Measurements from ENCODE around the gene LRRC74B.
"Not testable (repeated sequence)": the region's sequence is repeated elsewhere in the genome, so short reads cannot be mapped to it uniquely, and the experiment has no call there.

The LRRC74B gene

DNA sequence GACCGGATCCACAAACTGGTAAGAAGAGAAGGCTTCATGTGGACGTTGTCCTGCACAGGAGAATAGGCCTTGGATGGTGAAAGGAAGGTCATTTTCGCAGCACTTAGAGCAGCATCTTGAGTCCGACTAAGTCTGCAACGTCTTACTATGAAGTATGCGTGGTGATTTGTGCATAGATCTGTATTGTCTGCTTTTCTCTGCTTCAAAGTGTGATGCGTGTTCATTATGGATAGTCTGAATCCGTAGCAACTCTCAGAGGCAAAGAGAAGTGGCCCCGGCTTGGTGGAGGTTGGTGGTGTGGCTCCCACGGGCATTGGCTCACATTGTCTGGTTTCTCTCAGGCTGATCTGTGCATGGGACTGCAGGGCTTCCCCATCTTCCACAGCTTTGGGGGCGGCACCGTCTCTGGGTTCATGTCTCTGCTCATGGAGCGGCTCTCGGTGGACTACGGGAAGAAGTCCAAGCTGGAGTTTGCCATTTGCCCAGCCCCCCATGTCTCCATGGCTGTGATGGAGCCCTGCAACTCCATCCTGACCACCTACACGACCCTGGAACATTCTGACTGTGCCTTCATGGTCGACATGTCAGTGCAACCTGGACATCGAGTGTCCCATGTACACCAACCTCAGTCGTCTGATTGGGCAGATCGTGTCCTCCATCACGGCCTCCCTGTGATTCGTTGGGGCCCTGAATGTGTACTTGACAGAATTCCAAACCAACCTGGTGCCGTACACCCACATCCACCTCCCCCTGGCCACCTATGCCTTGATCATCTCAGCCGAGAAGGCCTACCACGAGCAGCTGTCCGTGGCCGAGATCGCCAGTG lies 21.5 kb downstream of the LRRC74B start:
- ChIA-PET CTCF (no interaction called here), POLR2A (no interaction called here)
- no peak for DNase-seq (ENCODE audit: extremely low spot score)
- TF ChIP-seq FOXM1 (IDR thresholded peaks at IDR 0.05; ENCODE audit: borderline replicate concordance) = no peak
- TF ChIP-seq NFRKB (IDR thresholded peaks at IDR 0.05) = no peak
- TF ChIP-seq BHLHE40 (IDR thresholded peaks at IDR 0.05; ENCODE audit: borderline replicate concordance) = no peak
- no peak for TF ChIP-seq CTBP1 (IDR thresholded peaks at IDR 0.05; ENCODE audit: borderline replicate concordance)
- no peak for TF ChIP-seq SUZ12 (IDR thresholded peaks at IDR 0.05)
- no peak for TF ChIP-seq TARDBP (IDR thresholded peaks at IDR 0.05)
- no peak for TF ChIP-seq FOXK2 (IDR thresholded peaks at IDR 0.05)
- TF ChIP-seq ZNF384 (IDR thresholded peaks at IDR 0.05) = no peak
- TF ChIP-seq L3MBTL2 (conservative IDR thresholded peaks at IDR 0.05) = no peak
- no peak for TF ChIP-seq FOXA1 (IDR thresholded peaks at IDR 0.05)
- TF ChIP-seq, protein P1, sequence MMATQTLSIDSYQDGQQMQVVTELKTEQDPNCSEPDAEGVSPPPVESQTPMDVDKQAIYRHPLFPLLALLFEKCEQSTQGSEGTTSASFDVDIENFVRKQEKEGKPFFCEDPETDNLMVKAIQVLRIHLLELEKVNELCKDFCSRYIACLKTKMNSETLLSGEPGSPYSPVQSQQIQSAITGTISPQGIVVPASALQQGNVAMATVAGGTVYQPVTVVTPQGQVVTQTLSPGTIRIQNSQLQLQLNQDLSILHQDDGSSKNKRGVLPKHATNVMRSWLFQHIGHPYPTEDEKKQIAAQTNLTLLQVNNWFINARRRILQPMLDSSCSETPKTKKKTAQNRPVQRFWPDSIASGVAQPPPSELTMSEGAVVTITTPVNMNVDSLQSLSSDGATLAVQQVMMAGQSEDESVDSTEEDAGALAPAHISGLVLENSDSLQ (IDR thresholded peaks at IDR 0.05) = no peak
- TF ChIP-seq SP1 (IDR thresholded peaks at IDR 0.05) = no peak
- TF ChIP-seq LEF1 (IDR thresholded peaks at IDR 0.05; ENCODE audit: borderline replicate concordance) = no peak
- TF ChIP-seq ARNT (IDR thresholded peaks at IDR 0.05) = no peak
- TF ChIP-seq HDGF (IDR thresholded peaks at IDR 0.05; ENCODE audit: borderline replicate concordance) = no peak
- no peak for TF ChIP-seq ELF4 (IDR thresholded peaks at IDR 0.05)

DNA sequence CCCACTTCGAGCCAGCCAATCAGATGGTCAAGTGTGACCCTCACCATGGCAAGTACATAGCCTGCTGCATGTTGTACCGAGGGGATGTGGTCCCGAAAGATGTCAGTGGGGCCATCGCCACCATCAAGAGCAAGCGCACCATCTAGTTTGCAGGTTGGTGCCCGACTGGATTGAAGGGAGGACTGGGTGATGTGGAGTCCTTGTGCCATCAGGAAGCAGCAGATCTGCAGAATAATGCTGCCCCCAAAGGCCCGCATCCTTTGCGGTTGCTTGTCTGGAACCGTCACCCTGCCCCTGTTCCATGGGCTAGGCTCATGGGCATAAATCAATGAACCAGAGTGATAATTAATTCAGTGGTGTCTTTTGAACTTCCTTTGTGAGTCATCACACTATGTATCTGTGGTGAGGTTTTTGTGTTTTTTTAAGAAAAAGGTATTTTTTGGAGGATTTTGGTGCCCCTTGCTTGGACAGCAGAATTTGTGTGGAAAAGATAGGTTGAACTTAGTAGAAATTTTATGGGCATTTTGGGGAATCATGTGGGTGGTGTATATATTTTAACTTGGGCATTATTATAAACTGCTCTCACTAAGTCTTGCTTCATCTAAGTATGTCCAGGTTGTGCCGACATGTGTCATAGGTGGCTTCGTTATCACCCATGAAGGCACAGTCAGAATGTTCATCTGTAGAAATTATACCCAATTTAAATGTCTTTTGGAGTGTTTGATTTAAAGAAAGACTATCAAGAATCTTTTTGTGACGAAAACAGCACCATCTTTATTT lies 22.3 kb downstream of the LRRC74B start:
- POLR2A ChIA-PET = no interaction called here
- no peak for DNase-seq (ENCODE audit: extremely low spot score)
- TF ChIP-seq L3MBTL2 (conservative IDR thresholded peaks at IDR 0.05) (no peak), NFRKB (IDR thresholded peaks at IDR 0.05) (no peak), ELF4 (IDR thresholded peaks at IDR 0.05) (no peak), TARDBP (IDR thresholded peaks at IDR 0.05) (no peak), FOXA1 (IDR thresholded peaks at IDR 0.05) (no peak), SUZ12 (IDR thresholded peaks at IDR 0.05) (no peak), FOXK2 (IDR thresholded peaks at IDR 0.05) (no peak), HDGF (IDR thresholded peaks at IDR 0.05; ENCODE audit: borderline replicate concordance) (no peak), ZNF384 (IDR thresholded peaks at IDR 0.05) (no peak)
- TF ChIP-seq, protein P1 (IDR thresholded peaks at IDR 0.05) = no peak
- CTCF ChIA-PET = interaction anchor here (0.5 kb wide), 1 partner anchor 31 kb away, joined by 3 read pairs; no protein-coding TSS in a partner anchor

DNA sequence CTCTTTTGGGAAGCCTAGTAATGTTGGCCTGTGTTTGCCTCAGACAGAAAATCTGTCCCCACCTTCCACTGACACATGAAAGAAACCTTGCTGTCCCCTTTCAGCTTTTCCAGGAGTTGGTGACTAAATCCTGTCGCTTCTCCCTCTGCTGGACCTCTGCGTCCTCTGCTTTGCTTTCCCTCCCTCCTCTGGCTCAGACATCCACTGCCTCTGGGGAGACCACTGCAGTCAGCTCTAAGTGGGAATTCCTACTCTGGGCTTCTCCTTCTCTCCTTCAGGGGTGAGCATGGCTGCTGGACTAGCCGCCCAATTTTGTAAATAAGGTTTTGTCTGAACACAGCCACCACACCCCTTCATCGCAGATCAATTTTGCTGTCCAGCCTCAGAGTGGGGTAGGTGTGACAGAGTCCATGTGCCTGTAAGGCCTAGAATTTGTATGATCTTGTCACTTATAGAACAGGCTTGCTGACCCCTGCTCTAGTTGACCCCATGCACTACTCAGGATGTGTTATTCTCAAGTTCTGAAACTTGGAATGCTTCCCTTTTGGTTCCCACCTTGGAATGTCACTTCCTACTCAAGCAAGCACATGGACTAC lies 23.0 kb downstream of the LRRC74B start:
- DNase-seq (ENCODE audit: extremely low spot score) = no peak
- POLR2A ChIA-PET = no interaction called here
- CTCF ChIA-PET = interaction anchor here (0.5 kb wide), 1 partner anchor 32 kb away, joined by 3 read pairs; no protein-coding TSS in a partner anchor
- TF ChIP-seq ARNT (IDR thresholded peaks at IDR 0.05) (no peak), BHLHE40 (IDR thresholded peaks at IDR 0.05; ENCODE audit: borderline replicate concordance) (no peak), FOXA1 (IDR thresholded peaks at IDR 0.05) (no peak), L3MBTL2 (conservative IDR thresholded peaks at IDR 0.05) (no peak)
- TF ChIP-seq, protein P1 (IDR thresholded peaks at IDR 0.05) = no peak

- no peak for TF ChIP-seq ZNF384 (IDR thresholded peaks at IDR 0.05)
- no peak for TF ChIP-seq SP1 (IDR thresholded peaks at IDR 0.05)
- no peak for TF ChIP-seq TARDBP (IDR thresholded peaks at IDR 0.05)
- TF ChIP-seq L3MBTL2 (conservative IDR thresholded peaks at IDR 0.05) = no peak
- no peak for TF ChIP-seq ELF4 (IDR thresholded peaks at IDR 0.05)
- no peak for TF ChIP-seq CTBP1 (IDR thresholded peaks at IDR 0.05; ENCODE audit: borderline replicate concordance)
- no peak for TF ChIP-seq BHLHE40 (IDR thresholded peaks at IDR 0.05; ENCODE audit: borderline replicate concordance)
- TF ChIP-seq FOXM1 (IDR thresholded peaks at IDR 0.05; ENCODE audit: borderline replicate concordance) = no peak
- no peak for TF ChIP-seq FOXK2 (IDR thresholded peaks at IDR 0.05)
- ChIA-PET POLR2A (no interaction called here), CTCF (no interaction called here)
- DNase-seq (ENCODE audit: extremely low spot score) = no peak
Observed at GRCh38 chr22:21069375-21069774, 23.6 kb downstream of the LRRC74B start.

DNA sequence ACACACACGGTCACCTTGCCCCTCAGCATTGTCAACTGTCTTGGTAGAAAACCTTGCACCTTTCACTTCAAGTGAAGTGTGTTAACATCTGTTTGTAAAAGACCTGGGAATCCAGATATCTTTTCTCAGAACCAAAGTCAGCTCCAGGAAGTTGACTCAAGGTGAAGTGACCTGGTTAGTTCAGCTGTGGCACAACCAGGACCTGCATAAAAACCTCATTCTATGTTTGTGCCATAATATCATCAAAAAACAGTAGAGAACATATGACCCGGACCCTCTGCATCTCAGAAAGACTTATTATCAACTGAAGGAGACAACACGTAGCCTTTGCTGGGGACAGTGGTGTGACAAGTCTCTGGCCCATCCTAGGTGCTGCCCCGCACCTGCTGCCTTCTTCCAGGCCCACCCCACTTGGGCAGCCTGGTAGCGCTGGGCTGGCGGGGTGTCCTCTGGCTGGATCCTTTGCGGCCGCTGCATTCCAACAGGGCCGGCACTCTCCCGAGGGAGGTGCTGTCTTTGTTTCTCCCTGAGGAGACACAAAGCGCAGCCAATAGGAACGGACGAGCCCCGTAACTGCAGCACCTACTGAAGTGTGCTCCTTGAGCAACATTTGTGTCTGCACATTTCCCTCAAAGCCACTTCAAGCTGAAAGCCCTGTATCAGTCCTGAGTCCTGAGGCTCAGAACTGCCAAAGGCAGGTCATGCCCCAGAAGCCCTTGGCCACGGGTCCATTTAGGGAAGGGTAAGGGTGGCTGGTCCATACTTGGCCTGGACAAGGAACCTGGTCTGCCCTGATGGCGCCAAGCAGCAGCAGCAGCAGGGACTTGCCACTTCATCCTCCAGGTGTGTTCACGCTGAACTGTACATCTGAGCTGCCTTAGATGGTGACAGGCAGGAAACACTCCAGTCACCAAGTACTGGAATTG lies 25.2 kb downstream of the LRRC74B start:
- DNase-seq (ENCODE audit: extremely low spot score) = no peak
- TF ChIP-seq SUZ12 (IDR thresholded peaks at IDR 0.05) = no peak
- no peak for TF ChIP-seq NFRKB (IDR thresholded peaks at IDR 0.05)
- TF ChIP-seq FOXM1 (IDR thresholded peaks at IDR 0.05; ENCODE audit: borderline replicate concordance) = no peak
- no peak for TF ChIP-seq FOXA1 (IDR thresholded peaks at IDR 0.05)
- TF ChIP-seq, protein P1 (IDR thresholded peaks at IDR 0.05) = no peak
- no peak for TF ChIP-seq L3MBTL2 (conservative IDR thresholded peaks at IDR 0.05)
- no peak for TF ChIP-seq CTBP1 (IDR thresholded peaks at IDR 0.05; ENCODE audit: borderline replicate concordance)
- TF ChIP-seq SP1 (IDR thresholded peaks at IDR 0.05) = no peak
- TF ChIP-seq ELF4 (IDR thresholded peaks at IDR 0.05) = no peak
- no peak for TF ChIP-seq FOXK2 (IDR thresholded peaks at IDR 0.05)
- no peak for TF ChIP-seq LEF1 (IDR thresholded peaks at IDR 0.05; ENCODE audit: borderline replicate concordance)
- TF ChIP-seq BHLHE40 (IDR thresholded peaks at IDR 0.05; ENCODE audit: borderline replicate concordance) = no peak
- TF ChIP-seq TARDBP (IDR thresholded peaks at IDR 0.05) = no peak
- no peak for TF ChIP-seq ZNF384 (IDR thresholded peaks at IDR 0.05)
- no peak for TF ChIP-seq HDGF (IDR thresholded peaks at IDR 0.05; ENCODE audit: borderline replicate concordance)
- CTCF ChIA-PET = interaction anchor here (0.5 kb wide), 1 partner anchor 30 kb away, joined by 3 read pairs; no protein-coding TSS in a partner anchor
- POLR2A ChIA-PET = no interaction called here

DNA sequence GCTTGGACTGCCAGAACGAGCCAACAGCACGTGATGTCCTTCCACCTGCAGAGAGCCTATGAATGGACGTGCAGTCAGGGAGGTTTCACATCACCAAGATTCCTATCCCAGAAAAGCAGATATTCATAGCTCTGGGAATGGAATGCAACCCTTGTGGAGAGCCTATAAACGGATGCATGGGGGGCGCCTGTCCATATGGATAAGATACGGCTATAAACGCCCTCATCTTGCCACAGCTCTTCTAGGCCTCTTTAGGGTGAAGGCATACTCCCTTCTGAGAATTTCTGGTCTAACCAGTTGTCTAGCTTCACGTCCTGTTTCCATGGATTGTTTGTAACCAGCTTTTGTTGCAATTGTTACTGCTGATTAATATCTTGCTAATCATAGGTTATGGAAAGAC lies 26.1 kb downstream of the LRRC74B start:
- POLR2A ChIA-PET = not testable (repeated sequence)

More for the DNA sequence above, 26.1 kb downstream of the LRRC74B start:
- CTCF ChIA-PET; DNase-seq (ENCODE audit: extremely low spot score): not testable (repeated sequence)

Measured in HEK293T (cell line).